WTC11 (cell line): Measurements from ENCODE around the gene ZNF503. TPM values are rescaled to one million over a fixed set of nuclear protein-coding genes. Genes with fewer than 3 reads are reported as not detected.
A peak's percentile ranks its signal among the peaks of the same experiment; 100 is the strongest.

Experiments
- ATAC-seq: fragments of 200-7000 bp; cut with Tn5 transposase; 2 replicates; pipeline ENCODE4 v1.10.0; 2021; ENCODE audit warnings: mild to moderate bottlenecking, moderate library complexity
- CTCF ChIA-PET: fragments of 300-600 bp; sonication (Branson Sonifier 250); formaldehyde crosslinking; loops from one replicate; lab custom pipeline; 2021; ENCODE audit warnings: antibody characterized with exemption; lab: Charles Lee
- POLR2A ChIA-PET: fragments of 350-600 bp; sonication (Branson Sonifier 250); formaldehyde crosslinking; loops from one replicate; lab custom pipeline; 2021; ENCODE audit warnings: antibody characterized with exemption; lab: Charles Lee
- DNase-seq: peaks from one replicate; pipeline ENCODE4 v3.0.0; 2021; ENCODE audit warnings: low spot score
- H3K27ac Mint-ChIP-seq: 2 replicates; pipeline ENCODE4 v1.8.0; 2021; ENCODE audit warnings: mixed read lengths
- H3K27me3 Mint-ChIP-seq: 2 replicates; pipeline ENCODE4 v1.8.0; 2021; ENCODE audit warnings: low read depth, mild to moderate bottlenecking, moderate library complexity, mixed read lengths
- H3K36me3 Mint-ChIP-seq: 2 replicates; pipeline ENCODE4 v1.8.0; 2021; ENCODE audit warnings: mixed read lengths
- H3K4me1 Mint-ChIP-seq: 2 replicates; pipeline ENCODE4 v1.8.0; 2022; ENCODE audit warnings: mixed read lengths
- H3K4me3 Mint-ChIP-seq: 2 replicates; pipeline ENCODE4 v1.8.0; 2021; ENCODE audit warnings: mild to moderate bottlenecking, moderate library complexity, mixed read lengths
- H3K9me3 Mint-ChIP-seq: 2 replicates; pipeline ENCODE4 v1.8.0; 2021; ENCODE audit warnings: mixed read lengths
- ATF1 ChIP-seq: sonication (generic); formaldehyde crosslinking; IDR thresholded peaks from 2 replicates; pipeline ENCODE4 v1.8.1; 2023; ENCODE audit warnings: mild to moderate bottlenecking, moderate library complexity, missing genetic modification reagents
- CREB1 ChIP-seq: sonication (generic); formaldehyde crosslinking; IDR thresholded peaks from 2 replicates; pipeline ENCODE4 v1.8.0; 2023; ENCODE audit warnings: mild to moderate bottlenecking, missing genetic modification reagents
- CREM ChIP-seq: sonication (generic); formaldehyde crosslinking; IDR thresholded peaks from 2 replicates; pipeline ENCODE4 v1.8.1; 2022; ENCODE audit warnings: mild to moderate bottlenecking, missing genetic modification reagents, moderate library complexity
- GTF2I ChIP-seq: fragments of 250-450 bp; sonication (Bioruptor Pico); conservative IDR thresholded peaks from 2 replicates; pipeline ENCODE4 v1.4.0; 2021; ENCODE audit warnings: mild to moderate bottlenecking
- MXD4 ChIP-seq: fragments of 250-450 bp; sonication (Bioruptor Pico); IDR thresholded peaks from 2 replicates; pipeline ENCODE4 v1.8.0; 2021; ENCODE audit warnings: mild to moderate bottlenecking, moderate library complexity, borderline replicate concordance
- MYBL2 ChIP-seq: sonication (generic); formaldehyde crosslinking; IDR thresholded peaks from 2 replicates; pipeline ENCODE4 v1.8.1; 2023; ENCODE audit warnings: mild to moderate bottlenecking, moderate library complexity, missing genetic modification reagents
- NFATC4 ChIP-seq: fragments of 250-450 bp; sonication (Bioruptor Pico); IDR thresholded peaks from 2 replicates; pipeline ENCODE4 v1.9.0; 2021; ENCODE audit warnings: mild to moderate bottlenecking
- NFYB ChIP-seq: sonication (generic); formaldehyde crosslinking; conservative IDR thresholded peaks from 2 replicates; pipeline ENCODE4 v1.8.0; 2022; ENCODE audit warnings: low read depth, missing genetic modification reagents
- NR3C1 ChIP-seq: sonication (generic); formaldehyde crosslinking; conservative IDR thresholded peaks from 2 replicates; pipeline ENCODE4 v1.8.1; 2023; ENCODE audit warnings: low read depth, mild to moderate bottlenecking, missing genetic modification reagents
- SMAD4 ChIP-seq: sonication (generic); formaldehyde crosslinking; IDR thresholded peaks from 2 replicates; pipeline ENCODE4 v1.8.0; 2022; ENCODE audit warnings: mild to moderate bottlenecking, missing genetic modification reagents
- SOX15 ChIP-seq: fragments of 250-450 bp; sonication (Bioruptor Pico); IDR thresholded peaks from 2 replicates; pipeline ENCODE4 v1.9.0; 2021; ENCODE audit warnings: mild to moderate bottlenecking
- TEAD1 ChIP-seq: sonication (generic); formaldehyde crosslinking; IDR thresholded peaks from 2 replicates; pipeline ENCODE4 v1.8.0; 2022; ENCODE audit warnings: mild to moderate bottlenecking, missing genetic modification reagents
- ZNF219 ChIP-seq: sonication (generic); formaldehyde crosslinking; IDR thresholded peaks from 2 replicates; pipeline ENCODE4 v1.8.0; 2023; ENCODE audit warnings: missing genetic modification reagents, mild to moderate bottlenecking, borderline replicate concordance
- ZNF317 ChIP-seq: sonication (generic); formaldehyde crosslinking; IDR thresholded peaks from 2 replicates; pipeline ENCODE4 v1.8.1; 2023; ENCODE audit warnings: low read depth, mild to moderate bottlenecking, moderate library complexity, missing genetic modification reagents, borderline replicate concordance
- ZNF396 ChIP-seq: fragments of 250-450 bp; sonication (Bioruptor Pico); IDR thresholded peaks from 2 replicates; pipeline ENCODE4 v1.8.0; 2021; ENCODE audit warnings: mild to moderate bottlenecking, moderate library complexity, borderline replicate concordance
- total RNA-seq: library from RNA; stranded (reverse); gene quantifications from 3 replicates; pipeline ENCODE4 v1.2.3, GENCODE V29; 2021
- TF ChIP-seq, protein P1 (sequence below): sonication (generic); formaldehyde crosslinking; IDR thresholded peaks from 2 replicates; pipeline ENCODE4 v1.8.0; 2022; ENCODE audit warnings: mild to moderate bottlenecking, missing genetic modification reagents
- TF ChIP-seq, protein P2 (sequence below): sonication (generic); formaldehyde crosslinking; IDR thresholded peaks from 2 replicates; pipeline ENCODE4 v1.8.0; 2023; ENCODE audit warnings: missing genetic modification reagents
- TF ChIP-seq, protein P3 (sequence below): sonication (generic); formaldehyde crosslinking; IDR thresholded peaks from 2 replicates; pipeline ENCODE4 v1.8.0; 2023; ENCODE audit warnings: missing genetic modification reagents, mild to moderate bottlenecking, borderline replicate concordance
- TF ChIP-seq, protein P4 (sequence below): fragments of 200-600 bp; IDR thresholded peaks from 2 replicates; pipeline ENCODE4 v1.8.0; 2022; ENCODE audit warnings: antibody characterized with exemption
- TF ChIP-seq, protein P5 (sequence below): sonication (generic); formaldehyde crosslinking; IDR thresholded peaks from 2 replicates; pipeline ENCODE4 v1.8.1; 2023; ENCODE audit warnings: mild to moderate bottlenecking, missing genetic modification reagents, borderline replicate concordance

ZNF503 gene
- total RNA-seq, 1 experiment from 2014 or later, result 0.39 TPM

DNA sequence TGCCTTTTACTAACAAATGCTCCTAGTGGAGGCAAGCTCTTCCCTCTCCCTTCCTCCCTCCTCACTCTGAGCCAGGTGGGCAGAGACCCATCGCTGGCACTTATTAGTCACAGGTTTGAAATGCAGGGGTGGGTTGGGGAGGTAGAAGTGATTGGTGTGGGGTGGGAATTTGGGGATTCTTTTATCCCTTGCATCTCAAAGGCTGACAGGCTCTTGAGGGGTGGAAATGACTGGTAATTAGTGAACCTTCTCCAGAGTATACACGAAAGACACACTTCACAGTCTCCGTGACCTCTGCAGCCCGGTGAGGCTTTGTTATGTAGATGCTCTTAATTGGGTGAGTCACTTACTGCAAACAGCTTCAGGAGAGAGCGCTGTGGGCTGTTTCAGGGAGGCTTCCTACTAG lies 16.0 kb upstream of the ZNF503 start (continued):
- no peak for TF ChIP-seq CREB1
- TF ChIP-seq MYBL2 (CRISPR knock-in tag), result no peak
- TF ChIP-seq GTF2I (CRISPR knock-in tag), result no peak
- TF ChIP-seq NR3C1 (CRISPR knock-in tag), result no peak
- 0 out of 2 replicates have a peak, but pooled peaks have one; percentile 40 for TF ChIP-seq TEAD1 (CRISPR knock-in tag)
- TF ChIP-seq, protein P1, sequence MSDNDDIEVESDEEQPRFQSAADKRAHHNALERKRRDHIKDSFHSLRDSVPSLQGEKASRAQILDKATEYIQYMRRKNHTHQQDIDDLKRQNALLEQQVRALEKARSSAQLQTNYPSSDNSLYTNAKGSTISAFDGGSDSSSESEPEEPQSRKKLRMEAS (CRISPR knock-in tag), result no peak

DNA sequence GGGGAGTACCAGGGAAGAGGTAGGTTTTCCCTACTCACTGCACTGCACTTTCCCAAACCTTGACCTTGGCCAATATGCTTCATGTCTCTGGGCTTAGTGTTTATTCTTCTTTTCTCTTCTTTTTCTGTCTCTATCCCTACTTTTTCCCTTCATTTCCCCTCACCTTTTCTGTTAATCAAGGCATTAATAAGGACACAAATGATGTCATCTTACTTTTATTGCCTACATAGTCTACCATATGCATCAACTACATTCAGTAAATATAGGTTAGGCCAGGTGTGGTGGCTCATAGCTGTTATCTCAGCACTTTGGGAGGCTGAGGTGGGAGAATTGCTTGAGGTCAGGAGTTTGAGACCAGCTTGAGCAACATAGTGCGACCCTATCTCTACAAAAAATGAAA lies 13.0 kb upstream of the ZNF503 start:
- CTCF ChIA-PET, result interaction anchor here (1.0 kb wide), 1 partner anchor 19 kb away, joined by 5 read pairs; no protein-coding TSS in a partner anchor
- H3K36me3 Mint-ChIP-seq, result no peaks in the 10 kb centered on the region
- H3K9me3 Mint-ChIP-seq, result no peaks in the 10 kb centered on the region
- H3K4me3 Mint-ChIP-seq, result no peak overlapping the region
- H3K4me1 Mint-ChIP-seq, result peaks cover 35% of the 10 kb centered on the region
- POLR2A ChIA-PET, result no interaction called here
- TF ChIP-seq SMAD4 (CRISPR knock-in tag) (no peak), ZNF219 (CRISPR knock-in tag) (no peak), SOX15 (CRISPR knock-in tag) (no peak), ZNF396 (CRISPR knock-in tag) (no peak), CREM (CRISPR knock-in tag) (no peak), ATF1 (no peak), ZNF317 (CRISPR knock-in tag) (no peak), NFATC4 (CRISPR knock-in tag) (no peak), MXD4 (CRISPR knock-in tag) (no peak), NFYB (CRISPR knock-in tag) (no peak)
- TF ChIP-seq, protein P2, sequence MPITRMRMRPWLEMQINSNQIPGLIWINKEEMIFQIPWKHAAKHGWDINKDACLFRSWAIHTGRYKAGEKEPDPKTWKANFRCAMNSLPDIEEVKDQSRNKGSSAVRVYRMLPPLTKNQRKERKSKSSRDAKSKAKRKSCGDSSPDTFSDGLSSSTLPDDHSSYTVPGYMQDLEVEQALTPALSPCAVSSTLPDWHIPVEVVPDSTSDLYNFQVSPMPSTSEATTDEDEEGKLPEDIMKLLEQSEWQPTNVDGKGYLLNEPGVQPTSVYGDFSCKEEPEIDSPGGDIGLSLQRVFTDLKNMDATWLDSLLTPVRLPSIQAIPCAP (CRISPR knock-in tag), result no peak
- TF ChIP-seq, protein P3, sequence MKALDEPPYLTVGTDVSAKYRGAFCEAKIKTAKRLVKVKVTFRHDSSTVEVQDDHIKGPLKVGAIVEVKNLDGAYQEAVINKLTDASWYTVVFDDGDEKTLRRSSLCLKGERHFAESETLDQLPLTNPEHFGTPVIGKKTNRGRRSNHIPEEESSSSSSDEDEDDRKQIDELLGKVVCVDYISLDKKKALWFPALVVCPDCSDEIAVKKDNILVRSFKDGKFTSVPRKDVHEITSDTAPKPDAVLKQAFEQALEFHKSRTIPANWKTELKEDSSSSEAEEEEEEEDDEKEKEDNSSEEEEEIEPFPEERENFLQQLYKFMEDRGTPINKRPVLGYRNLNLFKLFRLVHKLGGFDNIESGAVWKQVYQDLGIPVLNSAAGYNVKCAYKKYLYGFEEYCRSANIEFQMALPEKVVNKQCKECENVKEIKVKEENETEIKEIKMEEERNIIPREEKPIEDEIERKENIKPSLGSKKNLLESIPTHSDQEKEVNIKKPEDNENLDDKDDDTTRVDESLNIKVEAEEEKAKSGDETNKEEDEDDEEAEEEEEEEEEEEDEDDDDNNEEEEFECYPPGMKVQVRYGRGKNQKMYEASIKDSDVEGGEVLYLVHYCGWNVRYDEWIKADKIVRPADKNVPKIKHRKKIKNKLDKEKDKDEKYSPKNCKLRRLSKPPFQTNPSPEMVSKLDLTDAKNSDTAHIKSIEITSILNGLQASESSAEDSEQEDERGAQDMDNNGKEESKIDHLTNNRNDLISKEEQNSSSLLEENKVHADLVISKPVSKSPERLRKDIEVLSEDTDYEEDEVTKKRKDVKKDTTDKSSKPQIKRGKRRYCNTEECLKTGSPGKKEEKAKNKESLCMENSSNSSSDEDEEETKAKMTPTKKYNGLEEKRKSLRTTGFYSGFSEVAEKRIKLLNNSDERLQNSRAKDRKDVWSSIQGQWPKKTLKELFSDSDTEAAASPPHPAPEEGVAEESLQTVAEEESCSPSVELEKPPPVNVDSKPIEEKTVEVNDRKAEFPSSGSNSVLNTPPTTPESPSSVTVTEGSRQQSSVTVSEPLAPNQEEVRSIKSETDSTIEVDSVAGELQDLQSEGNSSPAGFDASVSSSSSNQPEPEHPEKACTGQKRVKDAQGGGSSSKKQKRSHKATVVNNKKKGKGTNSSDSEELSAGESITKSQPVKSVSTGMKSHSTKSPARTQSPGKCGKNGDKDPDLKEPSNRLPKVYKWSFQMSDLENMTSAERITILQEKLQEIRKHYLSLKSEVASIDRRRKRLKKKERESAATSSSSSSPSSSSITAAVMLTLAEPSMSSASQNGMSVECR (CRISPR knock-in tag), result no peak
- TF ChIP-seq, protein P4, sequence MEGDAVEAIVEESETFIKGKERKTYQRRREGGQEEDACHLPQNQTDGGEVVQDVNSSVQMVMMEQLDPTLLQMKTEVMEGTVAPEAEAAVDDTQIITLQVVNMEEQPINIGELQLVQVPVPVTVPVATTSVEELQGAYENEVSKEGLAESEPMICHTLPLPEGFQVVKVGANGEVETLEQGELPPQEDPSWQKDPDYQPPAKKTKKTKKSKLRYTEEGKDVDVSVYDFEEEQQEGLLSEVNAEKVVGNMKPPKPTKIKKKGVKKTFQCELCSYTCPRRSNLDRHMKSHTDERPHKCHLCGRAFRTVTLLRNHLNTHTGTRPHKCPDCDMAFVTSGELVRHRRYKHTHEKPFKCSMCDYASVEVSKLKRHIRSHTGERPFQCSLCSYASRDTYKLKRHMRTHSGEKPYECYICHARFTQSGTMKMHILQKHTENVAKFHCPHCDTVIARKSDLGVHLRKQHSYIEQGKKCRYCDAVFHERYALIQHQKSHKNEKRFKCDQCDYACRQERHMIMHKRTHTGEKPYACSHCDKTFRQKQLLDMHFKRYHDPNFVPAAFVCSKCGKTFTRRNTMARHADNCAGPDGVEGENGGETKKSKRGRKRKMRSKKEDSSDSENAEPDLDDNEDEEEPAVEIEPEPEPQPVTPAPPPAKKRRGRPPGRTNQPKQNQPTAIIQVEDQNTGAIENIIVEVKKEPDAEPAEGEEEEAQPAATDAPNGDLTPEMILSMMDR, result no peak
- TF ChIP-seq, protein P5, sequence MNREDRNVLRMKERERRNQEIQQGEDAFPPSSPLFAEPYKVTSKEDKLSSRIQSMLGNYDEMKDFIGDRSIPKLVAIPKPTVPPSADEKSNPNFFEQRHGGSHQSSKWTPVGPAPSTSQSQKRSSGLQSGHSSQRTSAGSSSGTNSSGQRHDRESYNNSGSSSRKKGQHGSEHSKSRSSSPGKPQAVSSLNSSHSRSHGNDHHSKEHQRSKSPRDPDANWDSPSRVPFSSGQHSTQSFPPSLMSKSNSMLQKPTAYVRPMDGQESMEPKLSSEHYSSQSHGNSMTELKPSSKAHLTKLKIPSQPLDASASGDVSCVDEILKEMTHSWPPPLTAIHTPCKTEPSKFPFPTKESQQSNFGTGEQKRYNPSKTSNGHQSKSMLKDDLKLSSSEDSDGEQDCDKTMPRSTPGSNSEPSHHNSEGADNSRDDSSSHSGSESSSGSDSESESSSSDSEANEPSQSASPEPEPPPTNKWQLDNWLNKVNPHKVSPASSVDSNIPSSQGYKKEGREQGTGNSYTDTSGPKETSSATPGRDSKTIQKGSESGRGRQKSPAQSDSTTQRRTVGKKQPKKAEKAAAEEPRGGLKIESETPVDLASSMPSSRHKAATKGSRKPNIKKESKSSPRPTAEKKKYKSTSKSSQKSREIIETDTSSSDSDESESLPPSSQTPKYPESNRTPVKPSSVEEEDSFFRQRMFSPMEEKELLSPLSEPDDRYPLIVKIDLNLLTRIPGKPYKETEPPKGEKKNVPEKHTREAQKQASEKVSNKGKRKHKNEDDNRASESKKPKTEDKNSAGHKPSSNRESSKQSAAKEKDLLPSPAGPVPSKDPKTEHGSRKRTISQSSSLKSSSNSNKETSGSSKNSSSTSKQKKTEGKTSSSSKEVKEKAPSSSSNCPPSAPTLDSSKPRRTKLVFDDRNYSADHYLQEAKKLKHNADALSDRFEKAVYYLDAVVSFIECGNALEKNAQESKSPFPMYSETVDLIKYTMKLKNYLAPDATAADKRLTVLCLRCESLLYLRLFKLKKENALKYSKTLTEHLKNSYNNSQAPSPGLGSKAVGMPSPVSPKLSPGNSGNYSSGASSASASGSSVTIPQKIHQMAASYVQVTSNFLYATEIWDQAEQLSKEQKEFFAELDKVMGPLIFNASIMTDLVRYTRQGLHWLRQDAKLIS (CRISPR knock-in tag), result no peak
- DNase-seq (no peak), ATAC-seq (no peak)
- peaks cover 100% of the 10 kb centered on the region for H3K27me3 Mint-ChIP-seq
- no peak overlapping the region for H3K27ac Mint-ChIP-seq
